RWPE1 (cell line): Measurements from ENCODE around the gene ABI1.

Source experiments
- CTCF ChIA-PET: fragments of 350-600 bp; sonication (Branson Sonifier 250); formaldehyde crosslinking; extraction: SDS; loops from one replicate; lab custom pipeline; 2021; lab: Yijun Ruan, JAX
- POLR2A ChIA-PET: fragments of 400-600 bp; formaldehyde crosslinking; extraction: SDS; loops from one replicate; lab custom pipeline; 2020; ENCODE audit warnings: antibody characterized with exemption; ENCODE audit not compliant: low non-redundant PET; lab: Yijun Ruan, JAX
- DNase-seq: peaks from one replicate; pipeline ENCODE4 v3.0.0; 2012; ENCODE audit warnings: low spot score
- H3K27ac ChIP-seq: fragments of 450-650 bp; 2 replicates; pipeline ENCODE4 v1.5.1; 2017
- TF ChIP-seq, protein P1 (sequence below): fragments of 450-650 bp; conservative IDR thresholded peaks from 2 replicates; pipeline ENCODE4 v1.5.1; 2017; ENCODE audit warnings: low read depth, mild to moderate bottlenecking

ABI1 gene

DNA sequence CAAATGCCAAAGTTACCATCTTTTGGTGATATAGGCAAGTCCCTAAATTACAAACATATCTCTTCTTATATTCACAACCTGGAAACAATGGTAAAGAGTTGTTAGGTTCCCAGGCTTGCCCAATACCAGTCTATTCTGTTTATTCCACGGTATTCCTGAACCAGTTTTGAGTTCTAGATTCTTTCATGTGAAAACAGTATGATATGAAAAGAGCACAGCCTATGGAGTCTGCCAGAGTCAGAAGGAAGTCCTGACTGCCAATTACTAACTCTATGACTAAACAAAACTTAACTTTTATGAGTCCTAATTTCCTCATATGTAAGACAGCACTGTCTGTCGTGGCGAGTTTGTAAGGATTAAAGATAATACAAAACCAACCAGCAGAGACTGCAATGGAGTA lies 5.6 kb downstream of the ABI1 start:
- peak; percentile 13 for DNase-seq
- ChIA-PET POLR2A (no interaction called here), CTCF (no interaction called here)
- TF ChIP-seq, protein P1, sequence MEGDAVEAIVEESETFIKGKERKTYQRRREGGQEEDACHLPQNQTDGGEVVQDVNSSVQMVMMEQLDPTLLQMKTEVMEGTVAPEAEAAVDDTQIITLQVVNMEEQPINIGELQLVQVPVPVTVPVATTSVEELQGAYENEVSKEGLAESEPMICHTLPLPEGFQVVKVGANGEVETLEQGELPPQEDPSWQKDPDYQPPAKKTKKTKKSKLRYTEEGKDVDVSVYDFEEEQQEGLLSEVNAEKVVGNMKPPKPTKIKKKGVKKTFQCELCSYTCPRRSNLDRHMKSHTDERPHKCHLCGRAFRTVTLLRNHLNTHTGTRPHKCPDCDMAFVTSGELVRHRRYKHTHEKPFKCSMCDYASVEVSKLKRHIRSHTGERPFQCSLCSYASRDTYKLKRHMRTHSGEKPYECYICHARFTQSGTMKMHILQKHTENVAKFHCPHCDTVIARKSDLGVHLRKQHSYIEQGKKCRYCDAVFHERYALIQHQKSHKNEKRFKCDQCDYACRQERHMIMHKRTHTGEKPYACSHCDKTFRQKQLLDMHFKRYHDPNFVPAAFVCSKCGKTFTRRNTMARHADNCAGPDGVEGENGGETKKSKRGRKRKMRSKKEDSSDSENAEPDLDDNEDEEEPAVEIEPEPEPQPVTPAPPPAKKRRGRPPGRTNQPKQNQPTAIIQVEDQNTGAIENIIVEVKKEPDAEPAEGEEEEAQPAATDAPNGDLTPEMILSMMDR, result no peak
- peak overlapping the region; percentile 46 for H3K27ac ChIP-seq

DNA sequence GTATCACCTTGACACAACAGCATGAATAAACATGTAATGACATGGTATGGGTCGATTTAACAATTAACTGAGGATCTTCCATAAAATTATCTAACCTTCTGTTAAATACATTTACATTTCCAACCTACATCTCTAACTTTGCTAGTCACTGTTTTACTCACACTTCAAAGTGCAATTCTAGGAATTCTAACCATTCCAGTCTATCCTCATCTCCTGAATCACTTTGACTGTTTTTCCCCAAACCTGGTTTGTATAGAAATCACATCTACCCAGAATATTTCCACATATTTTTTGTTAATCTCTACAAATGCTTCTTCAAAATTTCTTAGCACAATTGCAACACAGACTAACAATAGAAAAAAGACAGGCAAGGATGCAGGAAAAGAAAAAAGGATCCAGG lies 6.2 kb downstream of the ABI1 start:
- ChIA-PET POLR2A (no interaction called here), CTCF (no interaction called here)

DNA sequence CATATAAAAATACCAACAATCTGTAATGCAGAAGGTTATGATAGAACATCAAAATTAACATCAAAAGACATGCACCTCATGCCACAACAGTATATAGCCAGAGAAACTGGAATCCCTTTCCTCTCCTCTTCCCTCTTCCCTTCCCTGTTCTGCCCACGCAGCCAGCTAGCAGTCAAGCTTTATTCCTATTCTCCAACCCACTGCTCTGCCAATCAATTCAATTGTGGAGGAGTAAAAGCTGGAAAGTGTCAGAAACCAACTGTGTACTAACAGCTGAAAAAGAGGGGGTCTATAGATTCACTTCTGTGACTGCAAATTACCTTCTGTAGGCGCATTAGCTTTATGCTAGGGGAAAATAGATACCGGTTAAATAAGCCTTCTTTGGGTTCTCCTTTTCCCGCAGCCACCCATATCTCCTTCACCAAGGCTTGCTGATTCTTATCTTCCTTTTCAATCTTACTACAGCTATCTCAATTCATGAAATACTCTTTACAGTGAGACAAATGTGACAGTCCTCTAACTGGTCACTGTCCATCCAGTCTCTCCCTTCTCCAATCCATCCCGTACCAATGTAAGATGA lies 16.3 kb downstream of the ABI1 start:
- TF ChIP-seq, protein P1, result no peak
- no peak for DNase-seq
- POLR2A ChIA-PET, result no interaction called here
- CTCF ChIA-PET, result interaction anchor here (0.6 to 1.0 kb wide), 3 partner anchors 16 to 1569 kb away, joined by 3 read pairs; partner anchors contain the start of gene ABI1
- H3K27ac ChIP-seq, result no peak overlapping the region

More for the DNA sequence above, 6.2 kb downstream of the ABI1 start:
- TF ChIP-seq, protein P1, result no peak
- DNase-seq, result no peak
- H3K27ac ChIP-seq, result no peak overlapping the region

DNA sequence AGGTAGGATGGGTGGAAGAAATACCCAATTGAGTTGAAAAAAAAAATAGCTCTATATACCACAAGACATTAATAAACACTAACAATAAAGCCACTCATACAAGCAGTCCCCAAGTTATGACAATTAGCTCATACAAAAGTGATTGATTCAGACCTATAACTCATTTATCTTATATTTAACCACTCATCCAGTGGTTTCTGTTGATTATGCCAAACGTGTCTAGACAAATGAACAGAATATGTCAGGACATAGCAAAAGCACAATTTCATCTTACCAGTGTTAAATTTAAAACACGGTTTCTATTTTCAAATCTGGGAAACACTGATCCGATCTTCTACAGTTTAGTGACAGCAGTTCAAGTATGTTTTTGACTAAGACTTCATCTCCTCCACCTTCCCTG lies 17.0 kb downstream of the ABI1 start:
- ChIA-PET POLR2A (interaction anchor here (0.6 kb wide), 1 partner anchor 12 kb away, joined by 4 read pairs; no protein-coding TSS in a partner anchor), CTCF (interaction anchor here (0.6 kb wide), 2 partner anchors 80 to 110 kb away, joined by 3 read pairs; no protein-coding TSS in a partner anchor)
- no peak for DNase-seq
- TF ChIP-seq, protein P1, result no peak
- H3K27ac ChIP-seq, result no peak overlapping the region

DNA sequence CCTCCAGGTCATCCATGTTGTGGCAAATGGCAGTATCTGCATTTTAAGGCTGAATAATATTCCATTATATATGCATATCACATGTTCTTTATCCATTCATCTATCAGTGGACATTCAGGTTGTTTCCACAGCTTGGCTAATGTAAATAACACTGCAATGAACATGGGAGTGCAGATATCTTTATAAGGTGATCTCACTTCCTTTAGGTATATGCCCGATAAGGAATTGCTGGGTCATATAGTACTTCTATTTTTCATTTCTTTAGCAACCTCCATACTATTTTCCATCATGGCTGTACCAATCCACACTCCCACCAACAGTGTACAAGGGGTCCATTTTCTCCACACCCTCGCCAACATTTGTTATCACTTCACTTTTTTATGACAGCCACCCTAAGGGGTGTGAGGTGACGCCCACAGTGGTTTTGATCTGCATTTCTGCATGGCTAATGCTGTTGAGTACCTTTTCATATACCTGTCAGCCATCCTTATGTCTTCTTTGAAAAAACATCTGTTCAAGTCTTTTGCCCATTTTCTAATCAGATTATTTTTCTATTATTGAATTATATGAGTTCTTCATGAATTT lies 18.9 kb downstream of the ABI1 start:
- CTCF ChIA-PET, result interaction anchor here (0.7 kb wide), 1 partner anchor 27 kb away, joined by 3 read pairs; no protein-coding TSS in a partner anchor
- TF ChIP-seq, protein P1, result no peak

DNA sequence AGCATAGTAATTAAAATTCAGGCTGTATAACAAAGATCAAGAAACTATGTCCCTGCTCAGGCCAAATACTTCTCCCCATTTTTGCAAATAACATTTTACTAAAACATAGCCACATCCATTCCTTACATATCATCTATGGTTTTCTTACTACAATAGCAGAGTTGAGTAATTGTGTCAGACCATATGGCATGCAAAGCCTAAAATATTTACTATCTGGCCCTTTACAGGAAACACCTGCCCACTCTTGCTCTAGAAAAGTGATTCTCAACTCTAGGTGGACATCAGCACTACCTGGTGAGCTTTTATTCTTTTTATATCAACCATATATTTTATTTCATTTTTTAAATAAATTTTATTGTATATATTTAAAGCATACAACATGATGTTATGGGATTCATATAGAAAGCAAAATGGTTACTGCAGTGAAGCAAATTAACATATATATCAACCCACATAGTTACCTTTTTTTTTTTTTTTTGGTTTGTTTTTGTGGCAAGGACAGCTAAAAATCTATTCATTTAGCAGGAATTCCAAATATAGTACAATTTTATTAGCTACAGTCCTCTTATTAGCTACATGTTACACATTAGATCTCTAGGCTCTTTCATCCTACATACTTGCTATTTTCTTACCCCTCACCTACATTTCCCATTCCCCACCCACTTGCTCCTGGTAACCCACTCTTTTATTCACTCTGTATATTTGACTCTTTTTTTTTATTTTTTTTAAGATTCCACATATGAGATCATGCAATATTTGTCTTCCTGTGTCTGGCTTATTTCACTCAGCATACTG lies 19.6 kb downstream of the ABI1 start:
- ChIA-PET CTCF (no interaction called here), POLR2A (no interaction called here)
- H3K27ac ChIP-seq, result no peak overlapping the region
- no peak for DNase-seq
- TF ChIP-seq, protein P1, result no peak

More for the DNA sequence above, 18.9 kb downstream of the ABI1 start:
- no peak for DNase-seq
- no peak overlapping the region for H3K27ac ChIP-seq
- POLR2A ChIA-PET, result no interaction called here
